HG02938 (cell line): Measurements from ENCODE around the gene ZNF653.
"Not testable (repeated sequence)": the region's sequence is repeated elsewhere in the genome, so short reads cannot be mapped to it uniquely, and the experiment has no call there.

Experiments
- ATAC-seq: cut with Tn5 transposase; IDR thresholded peaks from one replicate; pipeline ENCODE4 v1.9.1; 2021; ENCODE audit warnings: mild to moderate bottlenecking, moderate library complexity; ENCODE audit not compliant: unreplicated experiment

Gene ZNF653

GRCh38 chr19:11482384-11483050, 23.1 kb downstream of the ZNF653 start:
- ATAC-seq, result no peak

- ATAC-seq, result no peak
Measured at GRCh38 chr19:11481534-11482383, 23.9 kb downstream of the ZNF653 start.

GRCh38 chr19:11480715-11481533, 24.7 kb downstream of the ZNF653 start, which contains the start of gene ELAVL3:
Gene ELAVL3, minus strand, starts transcription at chr19:11481046. Its CDS starts 438 bp downstream, at chr19:11480608.
- ATAC-seq, result no peak

- ATAC-seq, result no peak
Measured at GRCh38 chr19:11479898-11480714, 25.5 kb downstream of the ZNF653 start.

DNA sequence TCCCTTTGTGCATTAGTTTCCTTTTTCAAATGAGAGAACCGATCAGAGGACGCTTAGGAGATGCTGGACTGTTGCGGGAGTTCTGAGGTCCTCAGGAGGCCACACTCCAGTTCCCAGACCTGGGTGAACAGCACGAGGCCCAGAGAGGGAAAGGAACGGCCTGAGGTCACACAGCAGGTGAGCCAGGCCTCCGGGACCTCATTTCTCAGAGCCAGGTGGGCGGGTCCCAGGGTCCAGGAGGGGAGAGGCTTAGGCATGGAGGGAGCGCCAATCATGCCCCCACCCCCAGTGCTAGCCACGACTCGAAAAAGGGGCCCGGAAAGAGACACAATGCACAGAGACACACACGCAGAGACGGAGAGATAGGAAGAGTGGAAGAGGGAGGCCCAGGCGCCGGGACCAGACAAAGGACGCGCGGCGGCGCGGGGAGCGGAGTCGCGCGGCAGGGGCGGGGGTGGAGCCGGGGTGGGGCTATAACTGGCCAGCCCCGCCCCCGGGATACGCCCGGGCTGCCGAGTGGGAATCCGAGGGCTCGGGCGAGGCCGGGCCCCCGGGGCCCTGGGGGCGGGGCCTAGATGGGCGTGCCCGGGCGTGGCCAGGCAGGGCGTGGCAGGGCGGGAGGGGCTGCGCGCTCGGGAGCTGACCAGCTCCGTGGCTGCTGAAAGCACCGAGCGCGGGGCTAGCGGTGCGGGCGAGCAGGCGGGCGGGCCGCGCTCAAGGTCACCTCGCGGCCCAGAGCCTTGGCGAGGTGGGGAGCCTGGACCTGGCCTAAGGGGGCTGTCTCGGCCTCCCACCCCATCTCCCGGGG, 26.3 kb downstream of the ZNF653 start:
- no peak for ATAC-seq

DNA sequence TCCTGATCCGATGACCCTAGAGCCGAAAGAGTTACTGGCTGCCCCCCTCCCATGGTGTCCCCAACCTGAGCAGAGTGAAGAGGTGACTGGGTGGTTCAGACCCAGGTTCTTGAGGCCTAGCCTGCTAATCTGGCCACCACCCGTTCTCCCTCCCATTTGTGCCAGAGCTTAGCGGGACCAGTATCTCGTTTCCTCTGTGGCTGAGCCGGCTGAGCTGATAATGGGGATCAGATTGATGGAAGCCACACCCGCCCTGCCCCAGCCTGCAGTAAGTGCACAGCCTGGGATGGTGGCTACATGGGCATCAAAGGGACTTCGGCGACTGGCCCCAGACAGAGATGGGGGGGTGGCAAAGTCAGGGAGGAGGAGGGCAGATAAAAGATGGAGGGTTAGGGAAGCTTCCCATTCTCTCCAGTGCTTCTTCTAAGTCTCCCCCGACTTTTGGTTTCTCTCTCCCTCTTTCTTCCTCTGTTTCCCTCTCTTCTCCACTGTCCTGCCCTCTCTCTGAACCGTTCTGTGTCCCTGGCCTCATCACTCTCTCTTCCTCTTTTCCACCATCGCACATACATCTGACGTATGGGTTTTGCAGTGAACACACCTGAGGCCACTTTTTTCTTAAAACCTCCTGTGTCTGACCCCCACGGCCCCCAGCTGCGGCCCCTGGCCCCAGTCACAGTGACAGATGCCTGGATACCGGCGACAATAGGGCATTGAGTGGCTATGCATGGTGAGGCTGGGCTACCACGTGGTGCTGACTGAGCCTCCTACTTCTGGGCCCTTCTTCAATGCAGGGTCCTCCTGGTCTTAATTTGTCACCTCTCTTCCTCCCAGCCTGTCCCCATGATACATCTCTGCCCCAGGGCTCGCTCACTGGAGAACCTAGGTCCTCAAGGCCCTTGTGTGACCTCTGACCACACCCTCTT, 27.2 kb downstream of the ZNF653 start:
- no peak for ATAC-seq

DNA sequence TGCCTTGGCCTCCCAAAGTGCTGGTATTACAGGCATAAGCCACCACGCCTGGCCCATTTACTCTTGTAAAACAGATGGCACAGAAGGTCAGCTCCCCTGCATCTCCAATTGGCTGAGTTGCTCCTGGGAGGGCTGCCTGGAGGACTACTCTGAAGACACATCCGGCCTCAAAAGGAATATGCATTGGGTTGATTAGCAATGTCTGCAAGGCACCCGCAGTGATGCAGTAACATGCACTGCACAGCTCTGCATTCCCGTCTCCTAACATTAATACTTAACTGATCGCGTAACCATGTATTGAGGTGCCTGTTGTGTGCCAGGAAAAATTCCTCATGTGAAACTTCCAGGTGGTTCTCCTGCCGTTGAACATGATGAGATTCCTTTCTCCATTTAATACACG, 29.8 kb downstream of the ZNF653 start:
- no peak for ATAC-seq

DNA sequence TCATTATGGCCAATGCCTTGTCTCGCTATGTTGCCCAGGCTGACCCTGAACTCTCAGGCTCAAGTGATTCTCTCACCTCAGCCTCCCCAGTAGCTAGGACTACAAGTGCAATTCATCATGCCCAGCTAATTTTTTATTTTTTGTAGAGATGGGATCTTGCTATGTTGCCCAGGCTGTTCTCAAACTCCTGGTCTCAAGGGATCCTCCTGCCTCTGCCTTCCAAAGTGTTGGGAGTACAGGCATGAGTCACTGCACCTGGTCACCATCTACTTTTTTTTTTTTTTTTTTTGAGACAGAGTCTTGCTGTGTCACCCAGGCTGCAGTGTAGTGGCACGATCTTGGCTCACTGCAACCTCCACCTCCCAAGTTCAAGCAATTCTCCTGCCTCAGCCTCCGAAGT, 30.3 kb downstream of the ZNF653 start:
- not testable (repeated sequence) for ATAC-seq

GRCh38 chr19:11473725-11474124, 31.9 kb downstream of the ZNF653 start:
- ATAC-seq, result no peak

- not testable (repeated sequence) for ATAC-seq
Measured at GRCh38 chr19:11468266-11468845, 37.3 kb downstream of the ZNF653 start.

DNA sequence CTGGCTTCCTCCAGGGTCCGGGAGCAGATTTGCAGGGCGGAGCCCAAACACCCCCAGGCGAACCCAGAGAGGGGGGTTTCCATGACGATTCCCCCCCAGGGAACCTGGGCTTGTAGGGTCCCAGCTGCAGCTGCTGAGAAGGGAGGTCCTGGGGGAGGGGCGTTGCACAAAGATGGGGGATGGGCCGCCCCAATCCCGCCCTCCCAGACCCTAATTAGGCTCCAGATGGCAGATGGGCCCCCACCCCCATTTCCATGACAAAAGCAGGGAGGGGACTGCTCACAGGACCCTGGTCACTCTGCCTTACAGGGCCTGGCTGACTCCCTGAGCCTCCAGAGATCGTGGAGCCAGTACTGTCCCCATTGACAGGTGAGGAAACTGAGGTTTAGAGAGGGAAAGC, 40.0 kb downstream of the ZNF653 start:
- no peak for ATAC-seq

DNA sequence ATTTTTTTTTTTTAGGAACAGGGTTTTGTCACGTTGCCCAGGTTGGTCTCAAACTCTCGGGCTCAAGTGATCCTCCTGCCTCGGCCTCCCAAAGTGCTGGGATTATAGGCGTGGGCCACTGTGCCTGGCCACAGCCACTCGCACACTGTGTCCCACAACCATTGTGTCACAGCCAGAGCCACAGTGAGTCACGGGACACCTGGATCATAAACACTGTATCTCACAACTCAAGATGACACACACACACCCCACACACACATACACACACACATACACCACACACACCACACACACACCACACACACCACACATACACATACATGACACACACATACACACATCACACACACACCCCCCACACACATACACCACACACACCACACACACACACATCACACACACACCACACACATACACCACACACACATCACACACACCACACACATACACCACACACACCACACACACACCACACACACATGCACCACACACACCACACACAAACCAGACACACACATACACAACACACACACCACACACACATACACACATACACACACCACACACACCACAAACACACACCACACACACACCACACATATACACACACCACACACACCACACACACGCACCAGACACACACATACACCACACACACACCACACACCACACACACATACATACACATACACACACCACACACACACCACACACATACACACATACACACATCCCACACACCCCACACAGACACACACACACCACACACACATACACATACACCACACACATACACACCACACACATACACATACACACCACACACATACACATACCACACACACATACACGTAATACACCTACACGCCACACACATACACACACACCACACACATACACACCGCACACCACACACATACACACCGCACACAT, 41.0 kb downstream of the ZNF653 start:
- ATAC-seq, result no peak

DNA sequence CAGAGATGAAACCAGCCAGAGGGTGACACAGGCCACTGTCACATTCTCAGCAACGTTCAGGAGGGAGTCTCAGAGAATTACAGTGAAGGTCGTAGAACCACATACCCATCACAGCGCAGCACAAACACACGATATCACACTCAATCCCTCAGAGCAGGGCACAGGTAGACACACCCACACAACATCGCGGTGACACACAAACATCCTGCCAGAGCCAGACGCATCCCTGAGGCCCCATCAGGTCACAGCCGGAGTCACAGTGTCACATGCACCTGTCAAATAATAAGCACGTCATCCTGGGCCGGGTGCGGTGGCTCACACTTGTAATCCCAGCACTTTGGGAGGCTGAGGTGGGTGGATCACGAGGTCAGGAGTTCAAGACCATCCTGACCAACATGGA, 42.2 kb downstream of the ZNF653 start:
- ATAC-seq, result no peak

DNA sequence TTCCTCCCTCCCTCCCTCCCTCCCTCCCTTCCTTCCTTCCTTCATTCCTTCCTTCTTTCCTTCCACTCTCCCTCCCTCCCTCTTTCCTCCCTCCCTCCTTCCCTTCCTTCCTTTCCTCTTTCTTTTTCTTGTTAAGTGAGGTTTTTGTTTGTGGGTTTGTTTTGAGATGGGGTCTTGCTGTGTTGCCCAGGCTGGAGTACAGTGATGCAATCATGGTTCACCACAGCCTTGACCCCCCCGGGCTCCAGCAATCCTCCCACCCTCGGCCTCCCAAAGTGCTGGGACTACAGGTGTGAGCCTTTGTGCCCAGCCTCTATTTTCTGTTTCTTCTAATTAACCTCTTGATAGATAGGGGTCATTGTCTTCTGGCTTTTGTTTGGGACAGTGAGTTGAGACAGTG, 44.2 kb downstream of the ZNF653 start:
- no peak for ATAC-seq

GRCh38 chr19:11460207-11460606, 45.4 kb downstream of the ZNF653 start:
- no peak for ATAC-seq

- not testable (repeated sequence) for ATAC-seq
Measured at GRCh38 chr19:11458912-11459311, 46.7 kb downstream of the ZNF653 start.

DNA sequence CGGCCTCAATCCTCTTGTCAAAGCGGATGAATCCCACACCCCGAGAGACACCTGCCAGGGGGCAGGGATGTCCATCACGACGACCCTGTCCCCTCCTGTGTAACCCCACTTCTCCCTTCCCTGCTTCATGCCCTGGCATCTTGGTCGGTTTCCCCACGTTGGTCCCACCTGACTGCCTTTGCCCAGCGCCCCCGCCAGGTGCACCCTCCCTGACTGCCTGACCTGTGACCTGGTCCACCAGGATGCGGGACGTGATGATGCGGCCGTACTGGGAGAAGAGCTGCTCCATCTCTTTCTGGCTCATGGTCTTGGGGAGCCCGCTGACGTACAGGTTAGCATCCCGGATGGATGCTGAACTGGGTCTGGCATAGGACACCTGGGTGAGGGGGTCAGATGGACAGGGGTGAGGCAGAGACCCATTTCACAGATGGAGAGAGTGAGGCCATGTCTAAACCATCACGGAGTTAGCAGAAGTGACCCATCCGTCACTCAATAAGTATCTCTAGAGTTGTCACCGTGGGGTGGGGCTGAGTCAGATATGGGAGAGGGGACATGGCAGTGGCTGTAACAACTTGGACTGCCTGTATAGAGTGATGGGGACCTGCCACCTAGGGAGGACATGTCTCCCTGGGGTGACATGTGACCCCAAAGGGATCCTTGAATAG, 47.3 kb downstream of the ZNF653 start:
- ATAC-seq, result no peak
